KBM-7 (cell line): ENCODE measurements around the gene C10orf67.
"Not testable (repeated sequence)": the region's sequence is repeated elsewhere in the genome, so short reads cannot be mapped to it uniquely, and the experiment has no call there.

Experiments
- DNase-seq: peaks from one replicate; pipeline ENCODE4 v3.0.0-alpha.2; 2015
- in situ Hi-C: fragments of 300-500 bp; cut with MboI; formaldehyde crosslinking; loops from 2 replicates; pipeline ENCODE4 v1.14.3; 2020; ENCODE audit warnings: low sequenced_read_pairs, low pct_unique_long_range_greater_than_20kb, mixed read lengths

C10orf67 gene

DNA sequence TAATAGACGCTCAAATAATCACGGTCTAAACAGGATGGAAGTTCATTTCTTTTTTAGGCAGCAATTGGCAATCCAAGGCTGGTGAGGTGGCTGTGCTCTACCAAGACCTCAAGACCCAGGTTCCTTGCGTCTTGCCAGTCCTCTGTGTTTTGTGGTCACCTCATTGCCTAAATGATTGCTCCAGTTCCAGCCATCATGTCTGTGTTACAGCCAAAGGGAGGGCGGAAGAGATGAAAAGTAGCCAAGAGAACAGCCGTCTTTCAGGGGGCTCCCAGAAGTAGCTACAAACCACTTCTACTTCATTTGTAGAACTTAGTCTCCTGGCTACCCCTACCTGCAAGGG, 19.2 kb upstream of the C10orf67 start:
- in situ Hi-C loops, result no loop called here
- no peak for DNase-seq

DNA sequence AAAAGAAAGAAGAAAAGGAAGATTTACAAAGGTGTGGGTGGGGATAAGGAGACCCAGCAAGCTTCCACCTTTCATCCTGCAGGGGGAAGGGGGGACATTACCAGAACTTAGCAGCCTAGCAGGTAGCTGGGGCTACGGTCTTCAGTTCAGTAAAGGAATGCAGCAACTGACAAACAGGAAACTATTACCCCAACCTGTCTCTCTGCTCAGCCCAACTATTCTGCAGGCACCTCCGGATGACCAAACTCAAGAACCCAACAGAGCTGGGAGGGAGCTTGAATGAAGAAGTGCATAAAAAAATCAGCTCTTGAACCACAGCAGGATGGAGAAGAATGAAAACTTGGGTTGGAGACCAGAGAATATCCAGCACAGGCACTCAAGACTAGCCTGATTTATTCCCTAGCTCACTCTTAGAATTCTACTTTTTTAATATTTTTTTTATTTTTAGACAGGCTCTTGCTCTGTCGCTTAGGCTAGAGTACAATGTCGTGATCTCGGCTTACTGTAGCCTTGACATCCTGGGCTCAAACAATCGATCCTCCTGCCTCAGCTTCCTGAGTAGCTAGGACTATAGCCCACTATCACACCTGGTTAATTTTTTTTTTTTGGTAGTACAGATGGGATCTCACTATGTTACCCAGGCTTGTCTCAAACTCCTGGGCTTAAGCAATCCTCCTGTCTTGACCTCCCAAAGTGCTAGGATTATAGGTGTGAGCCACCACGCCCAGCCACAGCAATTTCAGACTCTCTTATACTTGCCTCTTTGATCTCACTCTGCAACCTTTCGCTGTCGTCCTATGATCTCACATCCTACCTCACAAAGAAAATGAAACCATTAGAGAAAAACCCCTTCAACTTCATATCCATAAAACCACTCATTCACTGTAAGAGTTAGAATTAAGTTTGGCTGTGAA, 18.5 kb upstream of the C10orf67 start:
- in situ Hi-C loops, result no loop called here
- DNase-seq, result no peak

GRCh38 chr10:23362069-23362830, 17.7 kb upstream of the C10orf67 start:
- DNase-seq, result no peak
- in situ Hi-C loops, result no loop called here

DNA sequence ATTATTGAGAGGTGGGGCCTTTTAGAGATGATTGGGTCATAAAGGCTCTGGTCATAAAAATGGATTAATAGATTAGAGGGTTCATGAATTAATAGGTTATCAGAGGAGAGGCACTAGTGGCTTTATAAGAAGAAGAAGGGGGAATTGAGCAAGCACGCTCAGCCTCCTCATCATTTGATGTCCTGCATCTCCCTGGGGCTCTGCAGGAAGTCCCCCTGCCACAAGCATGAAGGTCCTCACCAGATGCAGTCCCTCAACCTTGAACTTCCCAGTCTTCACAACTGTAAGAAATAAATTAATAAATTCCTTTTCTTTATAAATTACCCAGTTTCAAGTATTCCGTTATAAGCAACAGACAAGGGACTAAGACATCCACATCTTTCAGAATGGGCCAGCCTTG, 17.1 kb upstream of the C10orf67 start:
- in situ Hi-C loops, result no loop called here
- DNase-seq, result no peak

DNA sequence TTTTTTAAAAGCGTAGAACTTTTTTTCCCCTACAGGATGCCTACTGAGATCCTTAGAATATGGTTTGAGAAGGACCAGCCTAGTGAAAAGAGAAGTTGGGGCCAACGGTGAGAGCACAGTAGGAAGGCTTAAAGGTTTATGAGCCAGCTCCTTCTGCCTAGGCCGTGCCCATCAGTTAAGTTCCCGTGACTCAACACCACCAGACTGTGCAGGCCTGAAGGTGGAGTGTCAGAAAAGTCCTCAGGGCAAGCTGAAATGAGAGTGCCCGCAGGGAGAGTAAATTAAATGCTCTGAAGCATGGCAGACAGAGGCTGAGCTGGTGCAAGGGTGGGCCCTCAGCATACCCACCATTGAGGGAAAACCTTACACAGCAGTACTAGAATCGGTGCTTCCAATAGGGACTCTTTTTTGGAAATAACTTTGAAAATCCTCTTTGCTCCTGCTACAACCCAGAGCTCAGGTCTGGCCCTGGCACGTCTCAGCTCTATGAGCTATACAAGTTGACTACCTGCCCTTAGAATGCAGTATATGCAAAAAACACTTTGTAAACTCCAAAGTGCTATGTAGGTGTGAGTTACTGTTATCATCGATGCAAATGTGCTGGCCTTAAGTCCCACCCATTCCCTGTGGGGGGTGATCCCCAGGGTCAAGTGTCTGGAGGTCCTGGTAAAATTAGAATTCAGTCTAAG, 15.2 kb upstream of the C10orf67 start:
- in situ Hi-C loops, result no loop called here
- DNase-seq, result no peak

- no peak for DNase-seq
- in situ Hi-C loops, result no loop called here
Observed at GRCh38 chr10:23358357-23358756, 13.8 kb upstream of the C10orf67 start.

DNA sequence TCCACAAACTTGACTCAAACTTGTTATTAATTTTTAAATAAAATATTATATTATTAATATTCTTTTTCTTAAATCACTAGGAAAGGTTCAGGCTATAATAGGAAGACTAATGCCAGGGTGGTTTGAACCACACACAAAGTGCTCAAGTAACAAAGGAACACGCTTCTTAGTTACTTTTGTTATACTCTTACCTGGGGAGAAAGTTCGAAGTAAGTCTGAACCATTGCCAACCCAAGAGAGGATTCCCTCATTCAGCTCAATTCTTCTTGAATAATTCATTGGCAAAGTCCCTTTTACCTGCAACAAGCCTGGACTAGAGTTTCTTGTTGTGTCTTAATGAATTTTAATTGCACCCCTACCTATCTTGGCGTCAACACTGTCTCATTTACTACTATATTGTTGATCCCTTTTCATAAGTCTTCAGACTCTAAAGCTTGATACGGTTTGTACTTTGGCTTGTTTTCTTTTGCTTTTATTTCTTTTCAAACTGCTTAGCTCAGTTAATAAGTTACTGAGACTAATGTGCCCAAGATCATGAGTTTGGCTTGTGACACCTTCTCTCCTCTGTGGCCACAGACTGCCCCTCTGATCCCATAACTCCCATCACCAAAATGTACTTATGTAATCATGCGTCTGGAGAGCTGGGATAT, 10.2 kb upstream of the C10orf67 start:
- DNase-seq, result no peak
- in situ Hi-C loops, result no loop called here

- in situ Hi-C loops, result no loop called here
- no peak for DNase-seq
Observed at GRCh38 chr10:23351926-23352519, 7.4 kb upstream of the C10orf67 start.

GRCh38 chr10:23350706-23351105, 6.1 kb upstream of the C10orf67 start:
- DNase-seq, in situ Hi-C loops: not testable (repeated sequence)

GRCh38 chr10:23345861-23346260, 1.3 kb upstream of the C10orf67 start:
- in situ Hi-C loops, result no loop called here
- DNase-seq, result no peak

DNA sequence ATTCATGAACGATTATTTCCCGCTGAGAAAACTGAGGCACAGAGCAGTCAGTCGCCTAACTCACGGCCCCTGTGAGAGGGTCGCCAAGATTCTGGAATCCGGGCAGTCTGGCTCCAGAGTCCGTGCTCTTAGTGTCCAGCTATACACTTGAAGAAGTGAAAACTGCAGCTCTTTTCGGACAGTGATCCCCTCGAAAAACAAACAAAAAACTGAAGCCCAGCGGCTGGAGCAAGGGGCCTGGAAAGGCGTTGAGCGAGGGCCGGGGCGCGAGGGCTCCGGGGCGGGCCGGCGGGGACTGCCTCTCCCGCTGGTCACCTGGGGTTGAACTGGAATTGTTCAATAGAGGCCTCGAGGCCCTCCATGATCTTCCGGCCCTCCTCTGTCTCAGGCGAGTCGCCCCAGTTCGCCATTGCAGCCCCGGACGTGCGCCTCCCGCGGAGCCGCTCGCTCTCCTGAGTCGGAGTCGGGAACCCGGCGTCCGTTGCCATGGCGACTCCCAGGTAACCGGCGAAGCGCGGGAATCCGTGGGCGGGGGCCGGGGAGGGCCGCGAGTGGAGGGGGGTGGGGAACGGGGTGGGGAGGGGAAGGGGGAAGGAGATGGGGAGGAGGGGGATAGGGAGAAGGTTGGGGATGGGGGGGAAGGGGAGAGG, 881 bp downstream of the C10orf67 start:
- in situ Hi-C loops, result no loop called here
- no peak for DNase-seq

GRCh38 chr10:23342213-23342884, 2.2 kb downstream of the C10orf67 start:
- in situ Hi-C loops, result no loop called here
- no peak for DNase-seq

DNA sequence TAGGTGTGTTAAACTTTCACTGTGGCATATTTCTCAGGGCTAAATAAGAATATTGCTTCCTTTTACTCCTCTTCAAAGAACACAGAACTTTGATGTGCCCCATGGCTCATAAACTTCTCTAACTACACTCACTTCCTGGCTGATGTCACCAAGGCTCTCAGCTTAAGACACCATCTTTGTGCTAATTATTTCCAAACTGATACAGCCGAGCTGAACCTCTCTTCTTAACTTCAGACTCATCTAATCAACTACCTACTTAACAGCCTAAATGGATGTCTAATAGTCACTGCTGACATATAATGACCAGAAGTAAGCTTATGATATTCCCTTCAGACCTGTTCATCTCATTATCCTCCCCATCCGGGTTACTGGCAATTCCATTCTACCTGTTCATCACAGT, 3.6 kb downstream of the C10orf67 start:
- DNase-seq, result no peak
- in situ Hi-C loops, result no loop called here

- DNase-seq, result no peak
- in situ Hi-C loops, result no loop called here
Observed at GRCh38 chr10:23340354-23340753, 4.2 kb downstream of the C10orf67 start.

GRCh38 chr10:23338886-23339285, 5.7 kb downstream of the C10orf67 start:
- in situ Hi-C loops, result no loop called here
- DNase-seq, result no peak

DNA sequence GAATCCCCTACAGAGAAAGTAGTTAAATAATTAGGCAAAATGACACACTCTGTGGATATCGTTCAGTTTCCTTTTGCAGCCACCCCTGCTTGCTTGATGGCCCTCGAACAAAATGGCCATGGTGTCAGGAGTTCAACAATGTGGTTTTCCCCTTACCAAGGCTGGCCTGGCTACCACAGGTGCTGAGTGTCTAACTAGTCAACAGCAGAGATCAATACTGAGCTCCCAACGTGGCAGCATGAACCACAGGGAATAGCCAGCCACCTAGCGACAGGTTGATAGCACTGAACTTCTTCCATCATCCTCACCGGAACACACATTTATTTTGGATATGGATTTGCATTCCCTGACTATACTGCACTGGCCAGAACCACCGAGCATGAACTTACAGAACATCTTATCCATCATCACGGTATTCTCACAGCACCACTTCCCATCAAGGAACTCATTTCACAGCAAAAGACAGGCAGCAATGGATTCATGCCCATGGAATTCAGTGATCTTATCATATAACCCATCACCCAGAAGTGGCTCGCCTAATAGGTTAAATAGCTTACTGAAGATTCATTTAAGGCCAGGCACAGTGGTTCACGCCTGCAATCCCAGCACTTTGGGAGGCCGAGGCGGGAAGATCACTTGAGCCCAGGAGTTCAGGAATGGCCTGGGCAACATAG, 6.3 kb downstream of the C10orf67 start:
- no peak for DNase-seq
- in situ Hi-C loops, result no loop called here

GRCh38 chr10:23337616-23338015, 7.0 kb downstream of the C10orf67 start:
- DNase-seq, result no peak
- in situ Hi-C loops, result no loop called here
